Transverse colon (tissue), 4 donors: ENCODE measurements around the gene CSGALNACT2.

Experiments
- CTCF ChIP-seq, 5 experiments: fragments of 200-600 bp in 3 of 5; fragments of 450-650 bp in 2 of 5; sonication (generic) in 3 of 5; IDR thresholded peaks; 1 replicate in 2 of 5; 2 replicates in 3 of 5; pipeline ENCODE4 v1.5.1; 2016 to 2017; ENCODE audit warnings: antibody characterized with exemption in 5 of 5, inconsistent platforms in 3 of 5, mild to moderate bottlenecking in 2 of 5, moderate library complexity in 1 of 5
- POLR2AphosphoS5 ChIP-seq, 3 donors: sonication (generic); formaldehyde crosslinking; IDR thresholded peaks; one replicate each; pipeline ENCODE4 v1.6.1; 2016; ENCODE audit warnings: antibody characterized with exemption in 3 of 3

GRCh38 chr10:43108951-43109350, 29.3 kb upstream of the CSGALNACT2 start:
- TF ChIP-seq CTCF (IDR thresholded peaks at IDR 0.05) (no peak), POLR2AphosphoS5 (IDR thresholded peaks at IDR 0.05) (no peak)
